ENCODE results near the gene ANKRD28. TPM values are rescaled to one million over a fixed set of nuclear protein-coding genes. Genes with fewer than 3 reads are reported as not detected.
A peak's percentile ranks its signal among the peaks of the same experiment; 100 is the strongest.

The ANKRD28 gene
- total and polyA plus RNA-seq, 2 of the 4 experiments (the other 2 are of a cell fraction) = 52.6 to 211 TPM

GRCh38 chr3:15647611-15648167 lies 150.1 kb downstream of the ANKRD28 start:
- H3K14ac ChIP-seq (replicated peaks; ENCODE audit: low read depth, low read length) = peak overlapping the region; percentile 93
- H2AFZ ChIP-seq (replicated peaks; ENCODE audit: low read length, poor library complexity) = peak overlapping the region; percentile 0
- H2BK120ac ChIP-seq (ENCODE audit: low read depth, low read length) = peak overlapping the region; percentile 78
- H2BK15ac ChIP-seq (ENCODE audit: low read depth, low read length) = peak overlapping the region; percentile 83; the same call in 2 of the 3 replicates
- no peaks in the 10 kb centered on the region for H3K27me3 ChIP-seq (ENCODE audit: control insufficient read depth, insufficient read depth, low read length)
- peaks cover 32% of the 10 kb centered on the region for H3K9me1 ChIP-seq (ENCODE audit: insufficient read depth, low read length)
- H3K27ac ChIP-seq (ENCODE audit: insufficient read depth, low read length) = peak overlapping the region; percentile 98
- DNase-seq (peak; percentile 99), ATAC-seq (ENCODE audit: low read depth) (peak; percentile 38)
- H3K23ac ChIP-seq (ENCODE audit: low read depth, low read length) = peak overlapping the region; percentile 66
- dilution Hi-C loops (cut with HindIII; ENCODE audit: low sequenced_read_pairs, unreplicated experiment) (no loop called here), intact Hi-C loops (cut with micrococcal nuclease) (loop anchor here (1.0 kb wide), 2 partner anchors 11 to 16 kb away; no protein-coding TSS in a partner anchor), in situ Hi-C loops (cut with MboI; ENCODE audit: low sequenced_read_pairs) (loop anchor here (10.0 to 25.0 kb wide), 3 partner anchors 157 to 590 kb away; no protein-coding TSS in a partner anchor)
- POLR2A ChIA-PET (ENCODE audit: unreplicated experiment) = interaction anchor here (0.5 kb wide), 1 partner anchor 152 kb away, joined by 4 read pairs; no protein-coding TSS in a partner anchor
- H3K18ac ChIP-seq (ENCODE audit: low read depth, low read length) = peak overlapping the region; percentile 18
- H4K5ac ChIP-seq (ENCODE audit: low read depth, low read length) = peak overlapping the region; percentile 45
- H4K20me1 ChIP-seq (ENCODE audit: insufficient read depth, low read length) = 0 out of 2 replicates have a peak, but pooled peaks cover 3% of the 10 kb centered on the region
- no peaks in the 10 kb centered on the region for H3K36me3 ChIP-seq (ENCODE audit: control insufficient read depth, insufficient read depth, low read length)
- peak overlapping the region; percentile 89 for H4K91ac ChIP-seq (ENCODE audit: insufficient read depth, low read depth, low read length)
- BruUV-seq (replicated peaks) = no TSS peak
- H2BK20ac ChIP-seq (ENCODE audit: low read depth, low read length) = peak overlapping the region; percentile 79
- 0% methylated on average over 1 of the region's 4 CpGs; no CpG with 5 or more reads in 1 of the 2 experiments for WGBS, 2 experiments (ENCODE audit: extremely low coverage in 2 of 2, insufficient read length in 1 of 2)
- H3K4me2 ChIP-seq (ENCODE audit: low read depth, low read length) = peak overlapping the region; percentile 37; the same call in 1 of the 2 replicates
- peak overlapping the region; percentile 89 for H3K56ac ChIP-seq (ENCODE audit: extremely low read depth, insufficient read depth, low read length)
- H3K4ac ChIP-seq (ENCODE audit: low read depth, low read length) = peak overlapping the region; percentile 84
- H3K4me3 ChIP-seq (ENCODE audit: insufficient read depth, low read depth, low read length) = no peak overlapping the region
- no peaks in the 10 kb centered on the region for H3K9me3 ChIP-seq (ENCODE audit: control insufficient read depth, insufficient read depth, low read length)
- peak overlapping the region; percentile 66; the same call in 1 of the 2 replicates for H3K9ac ChIP-seq (ENCODE audit: low read depth, low read length)
- peak overlapping the region; percentile 38 to 86; a peak in 3 of 4 replicates for H4K8ac ChIP-seq (ENCODE audit: low read depth in 2 of 2, low read length in 2 of 2)
- H2AK5ac ChIP-seq (ENCODE audit: low read depth, low read length) = peak overlapping the region; percentile 56
- H2AK9ac ChIP-seq (replicated peaks; ENCODE audit: low read depth, low read length, poor library complexity) = peak overlapping the region; percentile 87
- H3K79me1 ChIP-seq (ENCODE audit: low read depth in 1 of 2, low read length in 2 of 2) = peaks cover 5 to 23% of the 10 kb centered on the region in 2 experiments
- peak overlapping the region; percentile 96 for H2BK5ac ChIP-seq (ENCODE audit: low read depth, low read length, poor library complexity, severe bottlenecking)
- CTCF ChIA-PET = no interaction called here
- peaks cover 22% of the 10 kb centered on the region for H3K4me1 ChIP-seq (ENCODE audit: control insufficient read depth, insufficient read depth, low read length)
- TF ChIP-seq RFX5 (IDR thresholded peaks at IDR 0.05; ENCODE audit: low read depth, low read length) = no peak
- TF ChIP-seq, protein P1, sequence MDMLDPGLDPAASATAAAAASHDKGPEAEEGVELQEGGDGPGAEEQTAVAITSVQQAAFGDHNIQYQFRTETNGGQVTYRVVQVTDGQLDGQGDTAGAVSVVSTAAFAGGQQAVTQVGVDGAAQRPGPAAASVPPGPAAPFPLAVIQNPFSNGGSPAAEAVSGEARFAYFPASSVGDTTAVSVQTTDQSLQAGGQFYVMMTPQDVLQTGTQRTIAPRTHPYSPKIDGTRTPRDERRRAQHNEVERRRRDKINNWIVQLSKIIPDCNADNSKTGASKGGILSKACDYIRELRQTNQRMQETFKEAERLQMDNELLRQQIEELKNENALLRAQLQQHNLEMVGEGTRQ (IDR thresholded peaks at IDR 0.05; ENCODE audit: low read depth, low read length) = no peak
- TF ChIP-seq MAFK (IDR thresholded peaks at IDR 0.05; ENCODE audit: low read depth, low read length) = no peak
- peak; percentile 47; the same call in 1 of the 2 replicates for TF ChIP-seq BHLHE40 (IDR thresholded peaks at IDR 0.05; ENCODE audit: low read depth, low read length)
- no peak for TF ChIP-seq NFE2L2 (IDR thresholded peaks at IDR 0.05; ENCODE audit: low read depth, low read length)
- TF ChIP-seq CTCF (conservative IDR thresholded peaks at IDR 0.05; ENCODE audit: low read depth, low read length) = no peak
- TF ChIP-seq CHD1 (IDR thresholded peaks at IDR 0.05; ENCODE audit: low read depth, low read length) = no peak
- TF ChIP-seq MAZ (IDR thresholded peaks at IDR 0.05; ENCODE audit: borderline replicate concordance, low read depth, low read length) = no peak
- peak; percentile 40; the same call in 1 of the 2 replicates for TF ChIP-seq CEBPB (IDR thresholded peaks at IDR 0.05; ENCODE audit: low read depth, low read length)
- TF ChIP-seq RAD21 (IDR thresholded peaks at IDR 0.05; ENCODE audit: low read length) = peak; percentile 18; the same call in 1 of the 2 replicates
- TF ChIP-seq, protein P2, sequence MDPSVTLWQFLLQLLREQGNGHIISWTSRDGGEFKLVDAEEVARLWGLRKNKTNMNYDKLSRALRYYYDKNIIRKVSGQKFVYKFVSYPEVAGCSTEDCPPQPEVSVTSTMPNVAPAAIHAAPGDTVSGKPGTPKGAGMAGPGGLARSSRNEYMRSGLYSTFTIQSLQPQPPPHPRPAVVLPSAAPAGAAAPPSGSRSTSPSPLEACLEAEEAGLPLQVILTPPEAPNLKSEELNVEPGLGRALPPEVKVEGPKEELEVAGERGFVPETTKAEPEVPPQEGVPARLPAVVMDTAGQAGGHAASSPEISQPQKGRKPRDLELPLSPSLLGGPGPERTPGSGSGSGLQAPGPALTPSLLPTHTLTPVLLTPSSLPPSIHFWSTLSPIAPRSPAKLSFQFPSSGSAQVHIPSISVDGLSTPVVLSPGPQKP (IDR thresholded peaks at IDR 0.05; ENCODE audit: borderline replicate concordance, low read depth, low read length) = no peak
- peak; percentile 65 for TF ChIP-seq POLR2A (IDR thresholded peaks at IDR 0.05; ENCODE audit: low read depth, low read length)
- no peak for TF ChIP-seq SMC3 (IDR thresholded peaks at IDR 0.05; ENCODE audit: low read depth, low read length)
- TF ChIP-seq RCOR1 (IDR thresholded peaks at IDR 0.05; ENCODE audit: insufficient replicate concordance, low read length) = no peak

Measured in IMR-90 (cell line).